MM.1S (cell line): ENCODE results near the gene KCNT1.

Experiments used
- DNase-seq: peaks from one replicate; pipeline ENCODE4 v3.0.0-alpha.2; 2015
- H2AFZ ChIP-seq: fragments of 300-600 bp; sonication (generic); 2 replicates; pipeline ENCODE4 v1.6.0; 2016; ENCODE audit warnings: antibody characterized with exemption, low read length
- H3F3A ChIP-seq: fragments of 300-600 bp; sonication (generic); 2 replicates; pipeline ENCODE4 v1.6.1; 2016; ENCODE audit warnings: mild to moderate bottlenecking, antibody characterized with exemption, low read length, moderate library complexity, mixed read lengths; ENCODE audit not compliant: insufficient read depth
- H3K27ac ChIP-seq: fragments of 300-600 bp; sonication (generic); 2 replicates; pipeline ENCODE4 v1.5.1; 2016; ENCODE audit warnings: mild to moderate bottlenecking, low read length
- H3K27me3 ChIP-seq: fragments of 300-600 bp; sonication (generic); replicated peaks from 2 replicates; pipeline ENCODE4 v1.6.0; 2016; ENCODE audit warnings: low read length; ENCODE audit not compliant: insufficient read depth
- H3K36me3 ChIP-seq: fragments of 300-600 bp; sonication (generic); replicated peaks from 2 replicates; pipeline ENCODE4 v1.6.1; 2016; ENCODE audit warnings: mild to moderate bottlenecking, low read length, mixed read lengths; ENCODE audit not compliant: insufficient read depth
- H3K4me1 ChIP-seq: fragments of 300-600 bp; sonication (generic); 2 replicates; pipeline ENCODE4 v1.6.1; 2016; ENCODE audit warnings: low read length, mixed read lengths
- H3K4me2 ChIP-seq: fragments of 300-600 bp; sonication (generic); 2 replicates; pipeline ENCODE4 v1.6.0; 2016; ENCODE audit warnings: low read depth, low read length
- H3K4me3 ChIP-seq: fragments of 300-600 bp; sonication (generic); 2 replicates; pipeline ENCODE4 v1.5.1; 2016; ENCODE audit warnings: low read length, mixed read lengths
- H3K79me2 ChIP-seq: fragments of 300-600 bp; sonication (generic); 2 replicates; pipeline ENCODE4 v1.6.1; 2016; ENCODE audit warnings: mixed run types, low read length, mixed read lengths
- H3K9ac ChIP-seq: fragments of 300-600 bp; sonication (generic); 2 replicates; pipeline ENCODE4 v1.6.1; 2016; ENCODE audit warnings: low read length, mixed read lengths
- H3K9me2 ChIP-seq: fragments of 300-600 bp; sonication (generic); replicated peaks from 2 replicates; pipeline ENCODE4 v1.6.1; 2016; ENCODE audit warnings: mild to moderate bottlenecking, low read length, mixed read lengths; ENCODE audit not compliant: insufficient read depth
- H3K9me3 ChIP-seq: fragments of 300-600 bp; sonication (generic); replicated peaks from 2 replicates; pipeline ENCODE4 v1.6.1; 2016; ENCODE audit warnings: mild to moderate bottlenecking, low read length, mixed read lengths; ENCODE audit not compliant: insufficient read depth
- H4K20me1 ChIP-seq: fragments of 300-600 bp; sonication (generic); 2 replicates; pipeline ENCODE4 v1.6.1; 2016; ENCODE audit warnings: mild to moderate bottlenecking, low read length, moderate library complexity, mixed read lengths; ENCODE audit not compliant: insufficient read depth
- CTCF ChIP-seq: fragments of 300-600 bp; sonication (generic); IDR thresholded peaks from 2 replicates; pipeline ENCODE4 v1.5.1; 2016; ENCODE audit warnings: antibody characterized with exemption, low read length, mixed read lengths
- EZH2 ChIP-seq: fragments of 300-600 bp; sonication (generic); optimal IDR thresholded peaks from 2 replicates; pipeline ENCODE3; 2017; ENCODE audit warnings: low read depth, mild to moderate bottlenecking, antibody characterized with exemption, low read length, mixed read lengths
- EZH2phosphoT487 ChIP-seq: fragments of 300-600 bp; sonication (generic); IDR thresholded peaks from 2 replicates; pipeline ENCODE4 v1.6.1; 2018; ENCODE audit warnings: antibody characterized with exemption, low read length

KCNT1 gene

DNA sequence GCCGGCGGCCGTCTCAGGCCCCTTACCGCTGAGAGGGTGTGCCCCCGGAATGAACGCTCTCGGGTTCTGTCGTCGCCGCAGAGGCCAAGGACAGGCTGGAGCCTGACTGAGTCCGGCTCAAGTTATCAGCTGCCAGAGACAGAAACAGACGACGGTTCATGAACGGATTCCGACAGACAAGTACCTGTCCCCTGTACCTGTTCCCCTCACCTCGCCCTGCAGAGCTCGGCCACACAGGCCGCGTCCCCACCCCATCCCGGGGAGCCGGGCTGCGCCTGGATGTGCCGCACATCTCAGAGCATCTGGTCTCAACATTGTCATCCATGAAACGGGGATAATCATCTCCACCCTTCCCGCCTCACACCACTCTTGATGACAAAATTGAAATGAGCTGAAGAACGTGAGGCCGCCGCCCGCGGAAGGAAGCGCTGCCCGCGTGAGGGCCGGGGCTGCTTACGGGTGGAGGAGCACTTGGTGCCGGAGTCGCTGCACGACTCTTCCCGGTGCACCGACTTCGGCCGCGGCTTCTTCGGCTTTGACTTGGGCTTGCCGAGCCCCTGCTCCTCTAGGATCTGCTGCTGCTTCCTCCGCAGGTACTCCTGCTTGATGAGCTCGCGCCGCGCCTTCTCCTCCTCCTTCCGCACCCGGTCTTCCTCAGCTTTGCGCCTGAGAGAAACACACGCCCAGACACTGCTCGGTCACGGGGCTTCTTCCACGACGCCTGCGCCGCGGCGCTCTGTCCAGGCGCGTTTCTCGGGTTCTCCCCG, 116.1 kb downstream of the KCNT1 start:
- no peak for DNase-seq
- Histone ChIP-seq H3K4me3 (no peak overlapping the region), H3K27me3 (no peaks in the 10 kb centered on the region), H2AFZ (no peak overlapping the region), H3K4me2 (no peak overlapping the region), H3K4me1 (no peaks in the 10 kb centered on the region), H3K27ac (no peak overlapping the region), H3K9ac (no peak overlapping the region), H3K79me2 (no peaks in the 10 kb centered on the region), H3F3A (no peaks in the 10 kb centered on the region), H4K20me1 (no peaks in the 10 kb centered on the region), H3K9me2 (no peaks in the 10 kb centered on the region), H3K9me3 (no peaks in the 10 kb centered on the region), H3K36me3 (no peaks in the 10 kb centered on the region)
- TF ChIP-seq CTCF (no peak), EZH2 (no peak), EZH2phosphoT487 (no peak)

DNA sequence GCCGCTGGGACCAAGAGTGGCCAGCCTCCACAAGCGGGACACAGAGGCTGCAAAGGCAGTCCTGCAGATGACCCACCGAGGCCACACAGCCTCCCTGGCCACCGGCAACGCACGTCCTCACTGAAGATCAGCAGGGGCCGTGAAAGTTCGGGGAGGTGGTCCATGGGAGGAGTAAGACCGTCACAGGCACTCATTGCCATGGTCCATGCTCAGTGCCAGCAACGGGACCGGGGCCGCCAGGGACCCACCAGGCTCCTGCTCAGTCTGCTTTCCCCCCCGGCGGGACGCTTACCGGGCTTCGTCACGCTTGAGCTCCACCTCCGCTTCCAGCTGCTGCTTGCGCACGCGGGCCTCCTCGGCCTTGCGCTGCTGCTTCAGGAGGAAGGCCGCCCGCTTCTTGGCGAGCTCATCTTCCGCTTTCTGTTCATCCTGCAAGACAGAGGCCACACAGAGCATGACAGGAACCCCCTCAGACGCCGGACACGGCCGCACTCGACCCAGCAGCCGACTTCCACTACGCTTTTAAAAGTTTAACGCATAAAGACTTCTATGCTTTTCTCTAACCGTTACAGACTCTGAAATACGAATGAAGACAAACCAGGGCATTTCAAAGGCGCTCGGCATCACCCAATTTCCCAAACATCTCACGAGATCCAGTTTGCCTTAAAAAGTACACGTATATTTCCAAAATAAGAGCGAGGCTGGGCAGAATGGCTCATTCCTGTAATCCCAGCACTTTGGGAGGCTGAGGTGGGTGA, 116.9 kb downstream of the KCNT1 start:
- Histone ChIP-seq H4K20me1 (no peaks in the 10 kb centered on the region), H3K9me3 (no peaks in the 10 kb centered on the region), H3K79me2 (no peaks in the 10 kb centered on the region), H2AFZ (no peak overlapping the region), H3K9ac (no peak overlapping the region), H3K4me2 (no peak overlapping the region), H3K4me1 (no peaks in the 10 kb centered on the region), H3K27me3 (no peaks in the 10 kb centered on the region), H3K4me3 (no peak overlapping the region), H3K27ac (no peak overlapping the region), H3F3A (no peaks in the 10 kb centered on the region), H3K9me2 (no peaks in the 10 kb centered on the region), H3K36me3 (no peaks in the 10 kb centered on the region)
- DNase-seq: no peak
- TF ChIP-seq EZH2 (no peak), EZH2phosphoT487 (no peak), CTCF (no peak)

GRCh38 chr9:135819905-135820304, 117.9 kb downstream of the KCNT1 start:
- H3K9me2 ChIP-seq: no peaks in the 10 kb centered on the region
- H2AFZ ChIP-seq: no peak overlapping the region
- no peak for TF ChIP-seq EZH2phosphoT487
- H3K27ac ChIP-seq: no peak overlapping the region
- no peak overlapping the region for H3K9ac ChIP-seq
- no peaks in the 10 kb centered on the region for H3K79me2 ChIP-seq
- no peaks in the 10 kb centered on the region for H3K36me3 ChIP-seq
- no peak for DNase-seq
- H3F3A ChIP-seq: no peaks in the 10 kb centered on the region
- H3K4me3 ChIP-seq: no peak overlapping the region
- H3K27me3 ChIP-seq: no peaks in the 10 kb centered on the region
- no peaks in the 10 kb centered on the region for H3K4me1 ChIP-seq
- H4K20me1 ChIP-seq: no peaks in the 10 kb centered on the region
- H3K4me2 ChIP-seq: no peak overlapping the region
- no peaks in the 10 kb centered on the region for H3K9me3 ChIP-seq

DNA sequence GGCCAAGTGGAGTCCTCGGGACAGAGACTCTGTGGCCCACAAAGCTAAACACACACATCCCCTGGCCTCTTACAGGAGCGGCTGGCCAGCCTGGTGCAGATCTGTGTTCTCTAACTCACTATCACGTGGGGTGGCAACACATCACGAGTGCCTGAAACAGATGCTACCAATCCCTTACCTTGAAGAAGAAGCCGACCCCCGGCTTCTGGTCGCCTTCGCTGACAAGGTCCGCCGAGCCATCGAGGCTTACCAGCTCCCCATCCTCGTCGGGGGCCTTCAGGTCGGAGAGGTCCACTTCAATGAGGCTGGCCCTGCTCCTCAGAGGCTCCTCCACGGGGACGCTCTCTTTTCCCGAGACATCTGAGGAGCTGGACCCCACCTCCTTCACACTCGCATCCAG, 118.7 kb downstream of the KCNT1 start:
- no peaks in the 10 kb centered on the region for H3K9me2 ChIP-seq
- no peaks in the 10 kb centered on the region for H3K27me3 ChIP-seq
- no peaks in the 10 kb centered on the region for H3K9me3 ChIP-seq
- H3K36me3 ChIP-seq: no peaks in the 10 kb centered on the region
- H3K4me3 ChIP-seq: no peak overlapping the region
- no peaks in the 10 kb centered on the region for H4K20me1 ChIP-seq
- no peak overlapping the region for H3K4me2 ChIP-seq
- H3K4me1 ChIP-seq: no peaks in the 10 kb centered on the region
- TF ChIP-seq EZH2phosphoT487 (no peak), EZH2 (no peak), CTCF (no peak)
- H3K9ac ChIP-seq: no peak overlapping the region
- no peak overlapping the region for H3K27ac ChIP-seq
- H3F3A ChIP-seq: no peaks in the 10 kb centered on the region
- DNase-seq: no peak
- no peaks in the 10 kb centered on the region for H3K79me2 ChIP-seq
- H2AFZ ChIP-seq: no peak overlapping the region
